Body of pancreas (tissue), 4 donors: ENCODE measurements around the gene LRRC28.

Source experiments
- CTCF ChIP-seq, 7 experiments: fragments of 450-650 bp in 4 of 7; fragments of 200-600 bp in 3 of 7; sonication (generic) in 3 of 7; IDR thresholded peaks; one replicate each; pipeline ENCODE4 v1.5.1; 2016 to 2019; ENCODE audit warnings: antibody characterized with exemption in 7 of 7
- POLR2A ChIP-seq, 3 donors: fragments of 450-650 bp; IDR thresholded peaks; one replicate each; pipeline ENCODE4 v1.6.1; 2016; ENCODE audit warnings: antibody characterized with exemption in 3 of 3, mild to moderate bottlenecking in 2 of 3

- TF ChIP-seq CTCF (IDR thresholded peaks at IDR 0.05) = no peak
- TF ChIP-seq POLR2A (IDR thresholded peaks at IDR 0.05) = no peak
These were observed 1.3 kb upstream of the LRRC28 start for GRCh38 chr15:99250001-99250400.
